Activated naive CD4-positive, alpha-beta T cell treated with anti-CD3 and anti-CD28 coated beads, Interleukin-2, amount 50 U/mL, for 24 hours (primary cell): ENCODE measurements around the gene SMAD1.

Source experiments
- H3K27ac Mint-ChIP-seq: one replicate; pipeline ENCODE4 v1.8.0; 2021; ENCODE audit warnings: mild to moderate bottlenecking, mixed read lengths
- H3K27me3 Mint-ChIP-seq: one replicate; pipeline ENCODE4 v1.8.0; 2021; ENCODE audit warnings: mixed read lengths
- H3K36me3 Mint-ChIP-seq: one replicate; pipeline ENCODE4 v1.8.0; 2021; ENCODE audit warnings: mixed read lengths
- H3K4me1 Mint-ChIP-seq: one replicate; pipeline ENCODE4 v1.8.0; 2021; ENCODE audit warnings: mixed read lengths
- H3K4me3 Mint-ChIP-seq: one replicate; pipeline ENCODE4 v1.8.0; 2021; ENCODE audit warnings: mild to moderate bottlenecking, mixed read lengths
- H3K9me3 Mint-ChIP-seq: one replicate; pipeline ENCODE4 v1.8.0; 2021; ENCODE audit warnings: mixed read lengths

SMAD1 gene

GRCh38 chr4:145482209-145483037 lies 770 bp downstream of the SMAD1 start:
- Mint-ChIP-seq H3K4me1 (peaks cover 17% of the 10 kb centered on the region), H3K27ac (no peak overlapping the region), H3K9me3 (no peaks in the 10 kb centered on the region), H3K27me3 (peaks cover 26% of the 10 kb centered on the region), H3K36me3 (no peaks in the 10 kb centered on the region), H3K4me3 (no peak overlapping the region)

- H3K27ac Mint-ChIP-seq: no peak overlapping the region
- H3K9me3 Mint-ChIP-seq: no peaks in the 10 kb centered on the region
- peaks cover 19% of the 10 kb centered on the region for H3K4me1 Mint-ChIP-seq
- peaks cover 22% of the 10 kb centered on the region for H3K27me3 Mint-ChIP-seq
- no peak overlapping the region for H3K4me3 Mint-ChIP-seq
- H3K36me3 Mint-ChIP-seq: no peaks in the 10 kb centered on the region
Observed at GRCh38 chr4:145483514-145483913, 1.9 kb downstream of the SMAD1 start.

GRCh38 chr4:145484225-145484846 lies 2.7 kb downstream of the SMAD1 start:
- no peak overlapping the region for H3K4me3 Mint-ChIP-seq
- no peaks in the 10 kb centered on the region for H3K9me3 Mint-ChIP-seq
- H3K4me1 Mint-ChIP-seq: peaks cover 19% of the 10 kb centered on the region
- H3K36me3 Mint-ChIP-seq: no peaks in the 10 kb centered on the region
- peaks cover 20% of the 10 kb centered on the region for H3K27me3 Mint-ChIP-seq
- no peak overlapping the region for H3K27ac Mint-ChIP-seq

- Mint-ChIP-seq H3K27me3 (peaks cover 18% of the 10 kb centered on the region), H3K36me3 (no peaks in the 10 kb centered on the region), H3K27ac (no peak overlapping the region), H3K4me1 (peaks cover 19% of the 10 kb centered on the region), H3K9me3 (no peaks in the 10 kb centered on the region), H3K4me3 (no peak overlapping the region)
Observed at GRCh38 chr4:145485120-145485519, 3.5 kb downstream of the SMAD1 start.

GRCh38 chr4:145486603-145487002 lies 5.0 kb downstream of the SMAD1 start:
- Mint-ChIP-seq H3K36me3 (no peaks in the 10 kb centered on the region), H3K27ac (no peak overlapping the region), H3K9me3 (no peaks in the 10 kb centered on the region), H3K27me3 (peaks cover 12% of the 10 kb centered on the region), H3K4me3 (no peak overlapping the region), H3K4me1 (peaks cover 8% of the 10 kb centered on the region)

- Mint-ChIP-seq H3K36me3 (no peaks in the 10 kb centered on the region), H3K9me3 (no peaks in the 10 kb centered on the region), H3K27me3 (peaks cover 12% of the 10 kb centered on the region), H3K27ac (no peak overlapping the region), H3K4me1 (peaks cover 8% of the 10 kb centered on the region), H3K4me3 (no peak overlapping the region)
Observed at GRCh38 chr4:145487631-145488030, 6.0 kb downstream of the SMAD1 start.

- no peaks in the 10 kb centered on the region for H3K9me3 Mint-ChIP-seq
- no peak overlapping the region for H3K4me3 Mint-ChIP-seq
- no peak overlapping the region for H3K27ac Mint-ChIP-seq
- H3K4me1 Mint-ChIP-seq: peaks cover 8% of the 10 kb centered on the region
- H3K27me3 Mint-ChIP-seq: peaks cover 12% of the 10 kb centered on the region
- H3K36me3 Mint-ChIP-seq: no peaks in the 10 kb centered on the region
Observed at GRCh38 chr4:145488310-145488709, 6.7 kb downstream of the SMAD1 start.

- Mint-ChIP-seq H3K27ac (no peak overlapping the region), H3K9me3 (no peaks in the 10 kb centered on the region), H3K4me3 (no peak overlapping the region), H3K36me3 (no peaks in the 10 kb centered on the region), H3K4me1 (peaks cover 8% of the 10 kb centered on the region), H3K27me3 (peaks cover 12% of the 10 kb centered on the region)
Observed at GRCh38 chr4:145489556-145489955, 7.9 kb downstream of the SMAD1 start.

- H3K9me3 Mint-ChIP-seq: no peaks in the 10 kb centered on the region
- no peak overlapping the region for H3K27ac Mint-ChIP-seq
- no peaks in the 10 kb centered on the region for H3K36me3 Mint-ChIP-seq
- H3K4me1 Mint-ChIP-seq: peaks cover 8% of the 10 kb centered on the region
- peaks cover 12% of the 10 kb centered on the region for H3K27me3 Mint-ChIP-seq
- H3K4me3 Mint-ChIP-seq: no peak overlapping the region
Observed at GRCh38 chr4:145490361-145490760, 8.7 kb downstream of the SMAD1 start.

GRCh38 chr4:145490796-145491195 lies 9.1 kb downstream of the SMAD1 start:
- H3K4me3 Mint-ChIP-seq: no peak overlapping the region
- H3K27ac Mint-ChIP-seq: no peak overlapping the region
- no peaks in the 10 kb centered on the region for H3K9me3 Mint-ChIP-seq
- H3K36me3 Mint-ChIP-seq: no peaks in the 10 kb centered on the region
- H3K27me3 Mint-ChIP-seq: peaks cover 9% of the 10 kb centered on the region
- peaks cover 8% of the 10 kb centered on the region for H3K4me1 Mint-ChIP-seq

GRCh38 chr4:145492376-145492775 lies 10.7 kb downstream of the SMAD1 start:
- Mint-ChIP-seq H3K9me3 (no peaks in the 10 kb centered on the region), H3K27ac (no peak overlapping the region)

GRCh38 chr4:145493166-145493565 lies 11.5 kb downstream of the SMAD1 start:
- no peaks in the 10 kb centered on the region for H3K9me3 Mint-ChIP-seq
- no peak overlapping the region for H3K4me3 Mint-ChIP-seq
- no peak overlapping the region for H3K27ac Mint-ChIP-seq
- peaks cover 4% of the 10 kb centered on the region for H3K27me3 Mint-ChIP-seq
- no peaks in the 10 kb centered on the region for H3K36me3 Mint-ChIP-seq
- H3K4me1 Mint-ChIP-seq: no peaks in the 10 kb centered on the region

More at GRCh38 chr4:145492376-145492775, 10.7 kb downstream of the SMAD1 start:
- H3K27me3 Mint-ChIP-seq: peaks cover 4% of the 10 kb centered on the region
- H3K36me3 Mint-ChIP-seq: no peaks in the 10 kb centered on the region
- H3K4me3 Mint-ChIP-seq: no peak overlapping the region
- peaks cover 3% of the 10 kb centered on the region for H3K4me1 Mint-ChIP-seq

GRCh38 chr4:145494666-145495270 lies 13.1 kb downstream of the SMAD1 start:
- Mint-ChIP-seq H3K27ac (no peak overlapping the region), H3K36me3 (no peaks in the 10 kb centered on the region), H3K27me3 (peaks cover 5% of the 10 kb centered on the region), H3K4me1 (no peaks in the 10 kb centered on the region), H3K9me3 (no peaks in the 10 kb centered on the region), H3K4me3 (no peak overlapping the region)

GRCh38 chr4:145496292-145496691 lies 14.6 kb downstream of the SMAD1 start:
- H3K9me3 Mint-ChIP-seq: no peaks in the 10 kb centered on the region
- H3K27me3 Mint-ChIP-seq: peaks cover 1% of the 10 kb centered on the region
- no peak overlapping the region for H3K4me3 Mint-ChIP-seq
- H3K27ac Mint-ChIP-seq: no peak overlapping the region
- no peaks in the 10 kb centered on the region for H3K36me3 Mint-ChIP-seq
- no peaks in the 10 kb centered on the region for H3K4me1 Mint-ChIP-seq

GRCh38 chr4:145497199-145498149 lies 15.8 kb downstream of the SMAD1 start:
- peaks cover 1% of the 10 kb centered on the region for H3K27me3 Mint-ChIP-seq
- H3K4me3 Mint-ChIP-seq: no peak overlapping the region
- H3K4me1 Mint-ChIP-seq: no peaks in the 10 kb centered on the region
- no peaks in the 10 kb centered on the region for H3K9me3 Mint-ChIP-seq
- no peak overlapping the region for H3K27ac Mint-ChIP-seq
- no peaks in the 10 kb centered on the region for H3K36me3 Mint-ChIP-seq
